K562 (cell line): ENCODE data around the gene MRPL48. TPM values are rescaled to one million over a fixed set of nuclear protein-coding genes. Genes with fewer than 3 reads are reported as not detected.
A peak's percentile ranks its signal among the peaks of the same experiment; 100 is the strongest.

Source experiments
- BRF1 ChIP-seq: IDR thresholded peaks from 3 replicates; pipeline ENCODE4 v1.6.1; 2011; ENCODE audit warnings: borderline replicate concordance, mild to moderate bottlenecking; ENCODE audit not compliant: insufficient read length; ENCODE audit errors: extremely low read depth
- CBFB ChIP-seq: sonication (generic); formaldehyde crosslinking; IDR thresholded peaks from 2 replicates; pipeline ENCODE4 v1.4.0; 2020; ENCODE audit warnings: mild to moderate bottlenecking, missing genetic modification reagents
- CBX2 ChIP-seq: fragments of 200-600 bp; sonication (generic); IDR thresholded peaks from one replicate; pipeline ENCODE4 v1.6.1; 2012; ENCODE audit warnings: mild to moderate bottlenecking, low read length, inconsistent platforms; ENCODE audit not compliant: insufficient read depth, poor library complexity, severe bottlenecking
- CXXC5 ChIP-seq: fragments of 250-450 bp; sonication (Bioruptor Pico); IDR thresholded peaks from 2 replicates; pipeline ENCODE4 v1.8.0; 2022; ENCODE audit warnings: inconsistent platforms, mild to moderate bottlenecking, moderate library complexity
- ELF1 ChIP-seq: fragments of 200-800 bp; sonication (Bioruptor generic); IDR thresholded peaks from 2 replicates; pipeline ENCODE4 v1.6.1; 2016; ENCODE audit warnings: missing genetic modification characterization, missing compliant biosample characterization
- FUS ChIP-seq: fragments of 200-400 bp; formaldehyde crosslinking; optimal IDR thresholded peaks from 2 replicates; pipeline ENCODE3; 2017; ENCODE audit warnings: low read depth, low read length
- HDAC2 ChIP-seq: fragments of 450-650 bp; IDR thresholded peaks from 2 replicates; pipeline ENCODE4 v1.6.1; 2016; ENCODE audit warnings: mild to moderate bottlenecking
- HIVEP1 ChIP-seq: fragments of 250-450 bp; sonication (Bioruptor Pico); IDR thresholded peaks from 2 replicates; pipeline ENCODE4 v1.4.0; 2020; ENCODE audit warnings: mild to moderate bottlenecking
- HOXB6 ChIP-seq: fragments of 250-450 bp; sonication (Bioruptor Pico); IDR thresholded peaks from 2 replicates; pipeline ENCODE4 v1.5.1; 2022; ENCODE audit warnings: mild to moderate bottlenecking, borderline replicate concordance
- MIER1 ChIP-seq: fragments of 450-650 bp; IDR thresholded peaks from 2 replicates; pipeline ENCODE4 v1.6.1; 2016; ENCODE audit warnings: antibody characterized with exemption, mild to moderate bottlenecking, low read depth
- NEUROD1 ChIP-seq: fragments of 150-350 bp; IDR thresholded peaks from 2 replicates; pipeline ENCODE4 v1.6.1; 2014; ENCODE audit warnings: borderline replicate concordance, low read length, low read depth; ENCODE audit not compliant: partially characterized antibody
- NRF1 ChIP-seq, 2 experiments: fragments of 450-650 bp; IDR thresholded peaks in 1 of 2; conservative IDR thresholded peaks in 1 of 2; 2 replicates each; pipeline ENCODE4 v1.6.1; 2014; ENCODE audit warnings: mild to moderate bottlenecking in 2 of 2
- NUFIP1 ChIP-seq: fragments of 450-650 bp; IDR thresholded peaks from 2 replicates; pipeline ENCODE4 v1.6.1; 2018; ENCODE audit not compliant: partially characterized antibody
- POLR2H ChIP-seq: IDR thresholded peaks from 2 replicates; pipeline ENCODE4 v1.6.1; 2016; ENCODE audit warnings: missing genetic modification characterization, low read depth, mild to moderate bottlenecking, control low read depth, missing compliant biosample characterization, moderate library complexity
- RUNX1 ChIP-seq: sonication (generic); IDR thresholded peaks from 2 replicates; pipeline ENCODE4 v1.6.1; 2016; ENCODE audit warnings: antibody characterized with exemption, low read depth
- SIN3B ChIP-seq: fragments of 450-650 bp; IDR thresholded peaks from 2 replicates; pipeline ENCODE4 v1.6.1; 2017; ENCODE audit warnings: low read depth, mild to moderate bottlenecking, moderate library complexity
- U2AF2 ChIP-seq: fragments of 200-400 bp; formaldehyde crosslinking; optimal IDR thresholded peaks from 2 replicates; pipeline ENCODE3; 2017; ENCODE audit warnings: low read depth, mild to moderate bottlenecking, low read length
- ZKSCAN8 ChIP-seq: fragments of 200-800 bp; sonication (Bioruptor generic); IDR thresholded peaks from 2 replicates; pipeline ENCODE4 v1.6.1; 2016; ENCODE audit warnings: missing genetic modification characterization, missing compliant biosample characterization
- ZNF175 ChIP-seq: fragments of 200-800 bp; sonication (Bioruptor generic); IDR thresholded peaks from 2 replicates; pipeline ENCODE4 v1.6.1; 2016; ENCODE audit warnings: low read depth, mild to moderate bottlenecking, missing genetic modification characterization, missing compliant biosample characterization
- ZNF184 ChIP-seq: sonication (generic); formaldehyde crosslinking; IDR thresholded peaks from 2 replicates; pipeline ENCODE4 v1.5.0; 2020; ENCODE audit warnings: missing genetic modification reagents
- ZNF253 ChIP-seq: fragments of 250-450 bp; sonication (Bioruptor Pico); conservative IDR thresholded peaks from 2 replicates; pipeline ENCODE4 v1.6.1; 2021; ENCODE audit warnings: mild to moderate bottlenecking
- ZNF707 ChIP-seq: fragments of 250-450 bp; sonication (Bioruptor Pico); conservative IDR thresholded peaks from 2 replicates; pipeline ENCODE4 v1.8.0; 2022; ENCODE audit warnings: inconsistent platforms, mild to moderate bottlenecking, moderate library complexity
- polyA plus RNA-seq, 8 experiments: library from polyadenylated mRNA; depleted of rRNA in 4 of 8; stranded (reverse) in 5 of 8; unstranded in 3 of 8; fragments of >200 nt; fragmentation: Nextera tagmentation in 2 of 8; fragmentation: Illumina TruSeq in 1 of 8; extraction: Ambion mirVana in 2 of 8; extraction: Trizol in 1 of 8; gene quantifications; 2 replicates each; pipeline versions ENCODE4 v1.2.1 to v1.2.3, GENCODE V29; 2011 to 2014; ENCODE audit warnings: inconsistent platforms in 1 of 8, missing spikeins in 1 of 8
- total RNA-seq, 7 experiments: library from RNA; depleted of rRNA in 6 of 7; stranded (reverse); fragments of >200 nt in 6 of 7; fragmentation: Illumina TruSeq in 2 of 7; extraction: Trizol in 2 of 7; gene quantifications; 2 replicates each; pipeline versions ENCODE4 v1.2.1 to v1.2.3, GENCODE V29; 2011 to 2021; ENCODE audit warnings: low replicate concordance in 1 of 7
- TF ChIP-seq, protein P1 (sequence below): fragments of 450-650 bp; IDR thresholded peaks from 2 replicates; pipeline ENCODE4 v1.7.0; 2016; ENCODE audit warnings: borderline replicate concordance
- TF ChIP-seq, protein P2 (sequence below): fragments of 450-650 bp; IDR thresholded peaks from 2 replicates; pipeline ENCODE4 v1.6.1; 2016; ENCODE audit warnings: missing biosample characterization, missing genetic modification characterization
- TF ChIP-seq, protein P3 (sequence below): sonication (generic); formaldehyde crosslinking; IDR thresholded peaks from 2 replicates; pipeline ENCODE4 v1.8.0; 2022; ENCODE audit warnings: mild to moderate bottlenecking, low read depth, missing genetic modification reagents

The MRPL48 gene
- total and polyA plus RNA-seq, 9 of the 15 experiments (the other 6 are each of a cell fraction or from before 2014, with no cell fraction given) = 66.0 to 237 (median 104) TPM

DNA sequence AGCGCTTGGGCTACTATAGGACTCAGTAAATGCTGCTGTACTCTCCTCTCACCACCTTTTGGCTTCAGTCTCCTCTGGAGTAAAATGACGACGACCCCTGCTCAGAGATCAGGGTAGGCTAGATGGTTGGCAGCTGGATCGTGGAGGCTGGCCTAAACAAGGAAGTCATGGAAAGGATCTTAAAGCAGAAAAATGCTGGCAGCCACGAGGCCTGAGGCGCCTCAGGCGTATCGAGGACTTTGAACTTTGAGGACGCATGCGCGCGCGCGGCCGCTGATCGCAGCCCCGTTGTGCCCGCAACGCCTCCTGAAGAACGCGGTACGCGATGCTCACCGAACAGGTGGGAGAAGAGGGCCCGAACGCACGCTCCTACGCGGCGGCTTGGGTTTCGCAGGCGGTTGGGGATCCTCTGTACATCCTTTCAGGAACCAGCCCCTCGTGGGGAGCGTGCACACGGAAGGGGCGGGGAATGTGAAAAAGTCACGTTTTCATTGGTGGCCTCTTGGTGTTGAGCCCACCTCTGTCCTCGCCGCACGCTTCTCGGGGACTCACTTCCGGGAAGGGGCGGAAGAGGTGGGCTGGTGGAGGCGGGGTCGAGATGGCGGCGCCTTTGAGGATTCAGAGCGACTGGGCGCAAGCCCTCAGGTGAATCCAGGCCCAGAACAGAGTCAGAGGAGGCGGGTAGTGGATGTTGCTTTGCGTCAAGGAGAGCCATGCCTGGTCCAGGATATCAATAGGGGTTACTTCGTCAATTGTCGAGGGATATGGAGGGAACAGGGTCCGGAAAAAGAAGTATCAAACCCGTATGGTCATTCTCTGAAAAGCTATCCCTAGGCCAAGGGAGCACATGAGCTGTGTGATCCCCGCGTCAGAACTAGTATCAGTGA, 89.0 kb downstream of the MRPL48 start, which contains the start of the genes COA4 and PAAF1 (continued):
- TF ChIP-seq ZNF175 (CRISPR knock-in tag) (no peak), HOXB6 (CRISPR knock-in tag) (no peak), ZKSCAN8 (CRISPR knock-in tag) (no peak), CBX2 (no peak), ZNF184 (CRISPR knock-in tag) (no peak), NRF1 (conservative IDR thresholded peaks at IDR 0.05 in 1 of 2, IDR thresholded peaks at IDR 0.05 in 1 of 2) (peak; percentile 95 to 96), NUFIP1 (no peak), POLR2H (tag) (peak; percentile 58), ZNF253 (CRISPR knock-in tag) (no peak), RUNX1 (no peak), BRF1 (no peak), FUS (no peak), CBFB (CRISPR knock-in tag) (no peak), HIVEP1 (CRISPR knock-in tag) (no peak), SIN3B (peak; percentile 86), NEUROD1 (peak; percentile 21), ZNF707 (CRISPR knock-in tag) (no peak), HDAC2 (peak; percentile 85; the same call in 1 of the 2 replicates), CXXC5 (CRISPR knock-in tag) (peak; percentile 89), U2AF2 (no peak), MIER1 (0 out of 2 replicates have a peak, but pooled peaks have one; percentile 18), ELF1 (peak; percentile 91)
- TF ChIP-seq, protein P1, sequence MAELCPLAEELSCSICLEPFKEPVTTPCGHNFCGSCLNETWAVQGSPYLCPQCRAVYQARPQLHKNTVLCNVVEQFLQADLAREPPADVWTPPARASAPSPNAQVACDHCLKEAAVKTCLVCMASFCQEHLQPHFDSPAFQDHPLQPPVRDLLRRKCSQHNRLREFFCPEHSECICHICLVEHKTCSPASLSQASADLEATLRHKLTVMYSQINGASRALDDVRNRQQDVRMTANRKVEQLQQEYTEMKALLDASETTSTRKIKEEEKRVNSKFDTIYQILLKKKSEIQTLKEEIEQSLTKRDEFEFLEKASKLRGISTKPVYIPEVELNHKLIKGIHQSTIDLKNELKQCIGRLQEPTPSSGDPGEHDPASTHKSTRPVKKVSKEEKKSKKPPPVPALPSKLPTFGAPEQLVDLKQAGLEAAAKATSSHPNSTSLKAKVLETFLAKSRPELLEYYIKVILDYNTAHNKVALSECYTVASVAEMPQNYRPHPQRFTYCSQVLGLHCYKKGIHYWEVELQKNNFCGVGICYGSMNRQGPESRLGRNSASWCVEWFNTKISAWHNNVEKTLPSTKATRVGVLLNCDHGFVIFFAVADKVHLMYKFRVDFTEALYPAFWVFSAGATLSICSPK = no peak
- TF ChIP-seq, protein P2, sequence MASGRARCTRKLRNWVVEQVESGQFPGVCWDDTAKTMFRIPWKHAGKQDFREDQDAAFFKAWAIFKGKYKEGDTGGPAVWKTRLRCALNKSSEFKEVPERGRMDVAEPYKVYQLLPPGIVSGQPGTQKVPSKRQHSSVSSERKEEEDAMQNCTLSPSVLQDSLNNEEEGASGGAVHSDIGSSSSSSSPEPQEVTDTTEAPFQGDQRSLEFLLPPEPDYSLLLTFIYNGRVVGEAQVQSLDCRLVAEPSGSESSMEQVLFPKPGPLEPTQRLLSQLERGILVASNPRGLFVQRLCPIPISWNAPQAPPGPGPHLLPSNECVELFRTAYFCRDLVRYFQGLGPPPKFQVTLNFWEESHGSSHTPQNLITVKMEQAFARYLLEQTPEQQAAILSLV (tag) = no peak
- TF ChIP-seq, protein P3, sequence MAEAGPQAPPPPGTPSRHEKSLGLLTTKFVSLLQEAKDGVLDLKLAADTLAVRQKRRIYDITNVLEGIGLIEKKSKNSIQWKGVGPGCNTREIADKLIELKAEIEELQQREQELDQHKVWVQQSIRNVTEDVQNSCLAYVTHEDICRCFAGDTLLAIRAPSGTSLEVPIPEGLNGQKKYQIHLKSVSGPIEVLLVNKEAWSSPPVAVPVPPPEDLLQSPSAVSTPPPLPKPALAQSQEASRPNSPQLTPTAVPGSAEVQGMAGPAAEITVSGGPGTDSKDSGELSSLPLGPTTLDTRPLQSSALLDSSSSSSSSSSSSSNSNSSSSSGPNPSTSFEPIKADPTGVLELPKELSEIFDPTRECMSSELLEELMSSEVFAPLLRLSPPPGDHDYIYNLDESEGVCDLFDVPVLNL (CRISPR knock-in tag) = 0 out of 2 replicates have a peak, but pooled peaks have one; percentile 55
